ENCODE results near the gene SMPD2.

SMPD2 gene

DNA sequence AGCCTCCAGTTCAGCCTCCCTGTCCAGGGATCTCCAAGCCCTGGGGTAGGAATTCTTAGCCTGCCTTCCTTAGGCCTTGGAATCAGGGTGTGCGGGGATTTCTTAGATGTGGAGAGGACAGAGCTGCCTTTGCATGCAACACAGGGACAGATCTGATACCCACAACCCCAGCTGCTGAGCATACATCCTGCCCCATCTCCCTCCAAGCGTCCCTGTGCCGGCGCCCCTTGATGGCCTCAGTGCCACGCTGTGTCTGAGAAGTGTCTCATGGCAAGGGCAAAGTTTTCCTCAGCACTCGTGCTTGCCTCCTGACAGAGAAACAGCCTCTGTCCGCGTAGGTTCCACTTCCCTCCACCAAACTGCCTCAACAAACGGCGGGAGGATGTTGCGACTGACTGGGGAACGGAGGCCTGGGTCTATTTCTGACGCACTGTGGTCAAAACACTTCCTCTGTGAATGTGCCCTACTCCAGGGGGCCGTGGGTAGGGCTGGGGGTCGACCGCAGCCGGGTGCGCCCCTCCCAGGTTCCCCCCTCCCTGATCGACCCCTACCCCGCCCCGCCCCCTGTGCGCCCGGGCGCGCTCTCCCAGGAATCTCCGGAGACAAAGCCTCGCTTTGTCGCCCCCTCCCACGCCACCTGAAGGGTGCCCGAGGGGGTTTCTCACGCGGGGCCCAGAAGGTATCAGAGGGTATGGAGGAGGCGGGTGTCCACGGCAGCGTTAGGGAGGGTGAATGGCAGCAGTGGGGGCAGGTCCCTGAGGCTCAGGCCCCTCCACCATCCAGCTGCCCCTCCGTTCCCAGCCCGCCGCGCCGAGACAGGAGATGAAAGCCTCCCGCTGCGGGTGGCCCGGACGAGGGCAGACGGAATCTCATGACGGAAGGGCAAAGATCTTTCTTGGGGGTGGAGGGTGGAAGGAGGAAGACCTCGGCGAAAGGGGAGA is 14.2 kb downstream of the SMPD2 start:
- peak; percentile 86 for DNase-seq (ENCODE audit: low read depth)
- peak overlapping the region; percentile 86 for H3K4me3 ChIP-seq (ENCODE audit: low read depth, low read length)
- TF ChIP-seq, protein P1, sequence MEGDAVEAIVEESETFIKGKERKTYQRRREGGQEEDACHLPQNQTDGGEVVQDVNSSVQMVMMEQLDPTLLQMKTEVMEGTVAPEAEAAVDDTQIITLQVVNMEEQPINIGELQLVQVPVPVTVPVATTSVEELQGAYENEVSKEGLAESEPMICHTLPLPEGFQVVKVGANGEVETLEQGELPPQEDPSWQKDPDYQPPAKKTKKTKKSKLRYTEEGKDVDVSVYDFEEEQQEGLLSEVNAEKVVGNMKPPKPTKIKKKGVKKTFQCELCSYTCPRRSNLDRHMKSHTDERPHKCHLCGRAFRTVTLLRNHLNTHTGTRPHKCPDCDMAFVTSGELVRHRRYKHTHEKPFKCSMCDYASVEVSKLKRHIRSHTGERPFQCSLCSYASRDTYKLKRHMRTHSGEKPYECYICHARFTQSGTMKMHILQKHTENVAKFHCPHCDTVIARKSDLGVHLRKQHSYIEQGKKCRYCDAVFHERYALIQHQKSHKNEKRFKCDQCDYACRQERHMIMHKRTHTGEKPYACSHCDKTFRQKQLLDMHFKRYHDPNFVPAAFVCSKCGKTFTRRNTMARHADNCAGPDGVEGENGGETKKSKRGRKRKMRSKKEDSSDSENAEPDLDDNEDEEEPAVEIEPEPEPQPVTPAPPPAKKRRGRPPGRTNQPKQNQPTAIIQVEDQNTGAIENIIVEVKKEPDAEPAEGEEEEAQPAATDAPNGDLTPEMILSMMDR (IDR thresholded peaks at IDR 0.05; ENCODE audit: insufficient read depth, low read depth, low read length, missing control alignments) = no peak

DNA sequence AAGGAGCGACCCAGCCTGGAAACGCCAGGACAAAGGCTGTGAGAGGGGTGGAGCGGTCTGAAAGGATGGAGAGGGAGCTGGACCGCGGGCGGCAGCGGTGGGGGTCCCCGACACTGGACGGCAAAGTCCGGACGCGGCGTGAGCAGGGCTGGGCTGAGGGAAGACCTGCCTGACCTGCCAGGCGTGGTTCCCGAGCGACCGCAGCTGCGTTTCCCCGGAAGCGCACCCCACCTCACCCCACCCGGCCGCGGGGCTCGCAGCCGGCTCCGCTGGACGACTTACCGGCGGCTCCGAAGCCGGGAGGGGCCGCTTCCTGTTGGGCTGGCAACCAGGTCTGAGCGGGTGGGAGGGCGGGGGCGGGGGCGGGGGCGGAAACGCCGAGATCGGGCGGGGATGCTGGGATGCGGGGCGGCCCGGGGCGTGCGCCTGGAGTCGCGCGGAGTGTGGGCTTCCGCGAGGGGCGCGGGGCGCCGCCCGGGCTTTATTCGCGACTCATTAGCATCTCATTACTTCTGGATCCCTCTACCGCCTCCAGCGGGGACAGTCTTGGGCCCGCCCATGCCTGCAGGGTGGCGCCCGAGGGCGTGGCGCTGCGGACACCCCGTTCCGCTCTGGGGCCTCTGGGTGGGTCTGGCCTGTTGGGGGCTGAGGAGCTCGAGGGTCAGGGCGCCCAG is 15.1 kb downstream of the SMPD2 start, which contains the start of gene MICAL1:
TSS of gene MICAL1 (minus strand) at position 336 of the 674 bp plus-strand sequence. CDS start 1,576 bp downstream, outside the sequence.
- H3K4me3 ChIP-seq (ENCODE audit: low read depth, low read length) = peak within 1 kb of the TSS; percentile 86
- TF ChIP-seq, protein P1 (IDR thresholded peaks at IDR 0.05; ENCODE audit: insufficient read depth, low read depth, low read length, missing control alignments) = peak; percentile 45
- DNase-seq (ENCODE audit: low read depth) = peak; percentile 96

- TF ChIP-seq, protein P1 (IDR thresholded peaks at IDR 0.05; ENCODE audit: insufficient read depth, low read depth, low read length, missing control alignments) = no peak
- no peak for DNase-seq (ENCODE audit: low read depth)
- H3K4me3 ChIP-seq (ENCODE audit: low read depth, low read length) = peak overlapping the region; percentile 86
Measured at GRCh38 chr6:109456111-109456583, 15.6 kb downstream of the SMPD2 start.

DNA sequence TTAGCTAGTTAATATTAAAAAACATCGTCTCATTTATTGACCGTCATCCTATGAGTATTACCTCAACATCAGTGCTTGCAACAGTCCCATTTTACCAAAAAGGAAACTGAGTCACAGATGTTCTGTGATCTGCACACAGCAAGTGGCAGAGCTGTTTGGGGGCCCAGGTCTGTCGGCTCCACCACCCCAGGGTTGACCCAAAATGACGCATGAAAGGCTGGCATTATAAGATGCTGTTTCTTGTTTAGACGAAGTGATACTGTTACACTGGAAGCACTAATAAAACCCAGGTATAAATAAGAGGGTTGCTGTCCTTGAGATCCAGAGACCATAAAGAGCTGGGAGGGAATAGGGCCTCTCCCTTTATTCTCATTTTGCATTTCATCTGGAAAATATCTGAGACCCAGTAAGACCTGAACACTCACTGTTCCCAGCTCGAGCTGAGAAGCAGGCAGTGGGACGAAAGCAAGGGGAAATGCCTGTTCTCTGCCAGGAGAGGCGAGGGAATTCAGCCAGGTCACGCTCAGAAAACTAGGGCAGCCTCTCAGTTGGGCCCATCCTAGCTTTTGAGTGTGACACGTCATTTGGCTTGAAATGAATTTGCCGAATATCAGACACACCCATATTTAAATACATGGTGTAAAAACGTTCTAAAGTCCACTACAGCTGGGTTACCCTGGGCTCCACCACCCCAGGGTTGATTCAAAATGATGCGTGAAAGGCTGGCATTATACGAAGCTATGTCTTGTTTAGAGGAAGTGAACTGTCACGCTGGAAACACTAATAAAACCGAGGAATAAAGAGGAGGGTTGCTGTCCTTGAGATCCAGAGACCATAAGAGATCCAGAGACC is 16.4 kb downstream of the SMPD2 start:
- TF ChIP-seq, protein P1 (IDR thresholded peaks at IDR 0.05; ENCODE audit: insufficient read depth, low read depth, low read length, missing control alignments) = no peak
- no peak for DNase-seq (ENCODE audit: low read depth)
- peak overlapping the region; percentile 86 for H3K4me3 ChIP-seq (ENCODE audit: low read depth, low read length)

DNA sequence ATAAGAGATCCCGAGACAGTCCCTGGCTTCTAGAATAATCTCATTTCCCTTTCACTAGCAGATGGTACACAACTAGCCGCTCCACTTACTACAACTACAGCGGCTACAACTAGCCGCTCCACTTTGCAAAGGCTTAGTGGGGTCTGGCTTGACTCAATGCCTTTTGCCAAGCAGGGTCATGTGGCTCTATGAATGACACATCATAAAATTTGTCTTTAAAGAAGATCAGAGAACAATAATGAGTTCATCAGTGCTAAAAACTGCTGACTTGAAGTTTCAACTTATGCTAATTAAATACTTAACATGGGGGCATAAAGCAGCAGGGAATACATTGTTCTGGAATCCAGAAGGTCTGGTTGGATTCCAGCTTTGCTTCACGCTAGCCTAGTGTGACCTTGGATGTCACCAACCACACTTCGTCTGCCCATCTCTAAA is 17.1 kb downstream of the SMPD2 start:
- H3K4me3 ChIP-seq (ENCODE audit: low read depth, low read length) = no peak overlapping the region
- DNase-seq (ENCODE audit: low read depth) = no peak
- TF ChIP-seq, protein P1 (IDR thresholded peaks at IDR 0.05; ENCODE audit: insufficient read depth, low read depth, low read length, missing control alignments) = no peak
